Vagina (tissue), 2 donors: ENCODE measurements around the gene STK38L.

Source experiments
- POLR2A ChIP-seq, 2 donors: fragments of 450-650 bp; IDR thresholded peaks; one replicate each; pipeline ENCODE4 v1.6.1; 2017; ENCODE audit warnings: antibody characterized with exemption in 2 of 2, mild to moderate bottlenecking in 2 of 2, moderate library complexity in 2 of 2
- TF ChIP-seq, protein P1 (sequence below), 3 experiments: fragments of 450-650 bp in 2 of 3; fragments of 200-600 bp in 1 of 3; sonication (generic) in 1 of 3; IDR thresholded peaks; one replicate each; pipeline ENCODE4 v1.5.1; 2017 to 2019; ENCODE audit warnings: antibody characterized with exemption in 3 of 3, mild to moderate bottlenecking in 2 of 3, moderate library complexity in 2 of 3

DNA sequence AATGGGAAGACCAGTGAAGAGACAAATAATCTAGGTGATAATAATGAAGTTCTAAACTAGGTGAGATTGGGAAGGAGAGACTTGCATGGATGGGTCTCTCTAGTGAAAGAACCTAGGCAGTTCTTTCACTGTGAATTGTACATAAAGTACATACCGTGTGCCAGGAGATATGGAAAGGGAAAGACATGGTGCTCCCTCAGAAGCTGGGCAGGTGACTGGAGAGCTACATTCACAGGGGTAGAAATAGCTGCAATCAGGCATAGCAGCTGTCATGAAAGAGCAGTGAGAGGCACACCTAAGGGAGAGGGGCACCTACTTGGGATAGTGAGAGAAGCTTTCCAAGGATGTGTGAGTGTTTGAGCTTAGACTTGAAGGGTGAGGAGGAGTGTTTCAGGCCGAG is 9.3 kb downstream of the STK38L start:
- no peak for TF ChIP-seq POLR2A (IDR thresholded peaks at IDR 0.05)
- TF ChIP-seq, protein P1, sequence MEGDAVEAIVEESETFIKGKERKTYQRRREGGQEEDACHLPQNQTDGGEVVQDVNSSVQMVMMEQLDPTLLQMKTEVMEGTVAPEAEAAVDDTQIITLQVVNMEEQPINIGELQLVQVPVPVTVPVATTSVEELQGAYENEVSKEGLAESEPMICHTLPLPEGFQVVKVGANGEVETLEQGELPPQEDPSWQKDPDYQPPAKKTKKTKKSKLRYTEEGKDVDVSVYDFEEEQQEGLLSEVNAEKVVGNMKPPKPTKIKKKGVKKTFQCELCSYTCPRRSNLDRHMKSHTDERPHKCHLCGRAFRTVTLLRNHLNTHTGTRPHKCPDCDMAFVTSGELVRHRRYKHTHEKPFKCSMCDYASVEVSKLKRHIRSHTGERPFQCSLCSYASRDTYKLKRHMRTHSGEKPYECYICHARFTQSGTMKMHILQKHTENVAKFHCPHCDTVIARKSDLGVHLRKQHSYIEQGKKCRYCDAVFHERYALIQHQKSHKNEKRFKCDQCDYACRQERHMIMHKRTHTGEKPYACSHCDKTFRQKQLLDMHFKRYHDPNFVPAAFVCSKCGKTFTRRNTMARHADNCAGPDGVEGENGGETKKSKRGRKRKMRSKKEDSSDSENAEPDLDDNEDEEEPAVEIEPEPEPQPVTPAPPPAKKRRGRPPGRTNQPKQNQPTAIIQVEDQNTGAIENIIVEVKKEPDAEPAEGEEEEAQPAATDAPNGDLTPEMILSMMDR (IDR thresholded peaks at IDR 0.05), result no peak
